ENCODE data around the gene SMIM41. TPM values are rescaled to one million over a fixed set of nuclear protein-coding genes. Genes with fewer than 3 reads are reported as not detected.

SMIM41 gene
- total RNA-seq, 1 donor from 2014 or later = 4.3 TPM

DNA sequence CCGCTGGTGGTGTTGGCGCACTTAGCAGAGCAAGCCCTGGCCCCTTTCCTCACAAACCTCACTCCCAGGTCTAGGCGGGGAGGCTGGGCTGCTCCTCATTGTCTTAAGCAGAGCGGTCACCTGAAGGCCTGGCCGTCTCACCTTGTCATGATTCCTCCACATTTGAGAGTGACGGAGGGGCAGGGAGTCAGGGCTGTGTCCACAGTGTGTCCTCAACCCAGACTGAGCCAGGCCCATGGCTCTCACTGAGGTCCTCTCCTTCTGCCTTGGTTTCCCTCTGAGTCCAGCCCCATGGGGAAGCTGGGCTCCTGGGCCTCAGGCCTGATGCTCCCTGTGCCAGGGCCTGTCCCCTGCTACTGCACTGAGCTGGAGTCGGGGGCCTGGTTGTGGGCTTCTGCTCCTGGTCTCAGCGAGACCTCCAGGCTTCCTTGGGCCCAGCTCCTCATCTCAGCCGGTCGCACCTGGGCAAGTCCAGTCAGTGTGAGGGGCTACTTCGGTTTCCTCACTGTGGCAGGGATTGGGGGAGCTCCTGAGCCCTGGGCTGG lies 67.4 kb downstream of the SMIM41 start:
- no peak for ATAC-seq
- peaks cover 52% of the 10 kb centered on the region for H3K4me1 ChIP-seq

DNA sequence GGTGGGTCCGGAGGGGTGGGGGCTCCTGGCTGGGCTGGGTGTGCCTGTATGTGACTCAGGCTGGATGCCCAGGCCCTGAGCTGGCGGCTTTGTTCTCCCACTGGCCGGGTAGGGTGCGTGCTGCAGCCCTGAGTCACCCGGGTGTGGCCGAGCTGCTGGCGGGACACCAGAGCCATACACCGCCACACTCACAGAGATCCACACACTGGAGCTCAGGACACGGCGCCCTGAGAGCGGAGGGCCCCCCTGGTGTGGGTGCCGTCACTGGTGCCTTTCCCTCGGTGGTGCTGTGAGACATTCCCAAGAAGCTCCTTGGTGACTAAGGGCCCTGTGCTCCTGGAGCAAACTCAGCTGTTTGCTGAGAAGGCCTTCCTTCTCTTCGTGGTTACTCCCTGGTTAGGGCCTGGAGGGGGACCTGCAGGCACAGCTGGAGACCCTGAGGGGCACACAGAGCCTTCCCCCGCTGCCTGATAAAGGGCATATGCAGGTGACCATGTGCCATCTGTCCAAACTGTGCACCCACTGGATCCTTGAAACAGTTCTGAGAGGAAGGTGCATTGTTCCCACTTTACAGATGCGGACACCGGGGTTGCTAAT lies 68.0 kb downstream of the SMIM41 start:
- peak; percentile 95 for DNase-seq
- H3K9me3 ChIP-seq = no peaks in the 10 kb centered on the region
- ATAC-seq = peak; percentile 84 to 87
- H3K36me3 ChIP-seq = no peaks in the 10 kb centered on the region
- H3K27ac ChIP-seq = peak overlapping the region; percentile 92
- H3K4me3 ChIP-seq = no peak overlapping the region
- intact Hi-C loops (cut with DNase I) = no loop called here
- H3K27me3 ChIP-seq (ENCODE audit: low read depth) = no peaks in the 10 kb centered on the region
- TF ChIP-seq, protein P1, sequence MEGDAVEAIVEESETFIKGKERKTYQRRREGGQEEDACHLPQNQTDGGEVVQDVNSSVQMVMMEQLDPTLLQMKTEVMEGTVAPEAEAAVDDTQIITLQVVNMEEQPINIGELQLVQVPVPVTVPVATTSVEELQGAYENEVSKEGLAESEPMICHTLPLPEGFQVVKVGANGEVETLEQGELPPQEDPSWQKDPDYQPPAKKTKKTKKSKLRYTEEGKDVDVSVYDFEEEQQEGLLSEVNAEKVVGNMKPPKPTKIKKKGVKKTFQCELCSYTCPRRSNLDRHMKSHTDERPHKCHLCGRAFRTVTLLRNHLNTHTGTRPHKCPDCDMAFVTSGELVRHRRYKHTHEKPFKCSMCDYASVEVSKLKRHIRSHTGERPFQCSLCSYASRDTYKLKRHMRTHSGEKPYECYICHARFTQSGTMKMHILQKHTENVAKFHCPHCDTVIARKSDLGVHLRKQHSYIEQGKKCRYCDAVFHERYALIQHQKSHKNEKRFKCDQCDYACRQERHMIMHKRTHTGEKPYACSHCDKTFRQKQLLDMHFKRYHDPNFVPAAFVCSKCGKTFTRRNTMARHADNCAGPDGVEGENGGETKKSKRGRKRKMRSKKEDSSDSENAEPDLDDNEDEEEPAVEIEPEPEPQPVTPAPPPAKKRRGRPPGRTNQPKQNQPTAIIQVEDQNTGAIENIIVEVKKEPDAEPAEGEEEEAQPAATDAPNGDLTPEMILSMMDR (IDR thresholded peaks at IDR 0.05) = no peak
- peaks cover 58% of the 10 kb centered on the region for H3K4me1 ChIP-seq

More for the DNA sequence above, 67.4 kb downstream of the SMIM41 start:
- TF ChIP-seq, protein P1 (IDR thresholded peaks at IDR 0.05) = no peak
- Histone ChIP-seq H3K36me3 (no peaks in the 10 kb centered on the region), H3K4me3 (no peak overlapping the region), H3K27me3 (ENCODE audit: low read depth) (no peaks in the 10 kb centered on the region), H3K27ac (peak overlapping the region; percentile 92), H3K9me3 (no peaks in the 10 kb centered on the region)
- no peak for DNase-seq
- intact Hi-C loops (cut with DNase I) = no loop called here

DNA sequence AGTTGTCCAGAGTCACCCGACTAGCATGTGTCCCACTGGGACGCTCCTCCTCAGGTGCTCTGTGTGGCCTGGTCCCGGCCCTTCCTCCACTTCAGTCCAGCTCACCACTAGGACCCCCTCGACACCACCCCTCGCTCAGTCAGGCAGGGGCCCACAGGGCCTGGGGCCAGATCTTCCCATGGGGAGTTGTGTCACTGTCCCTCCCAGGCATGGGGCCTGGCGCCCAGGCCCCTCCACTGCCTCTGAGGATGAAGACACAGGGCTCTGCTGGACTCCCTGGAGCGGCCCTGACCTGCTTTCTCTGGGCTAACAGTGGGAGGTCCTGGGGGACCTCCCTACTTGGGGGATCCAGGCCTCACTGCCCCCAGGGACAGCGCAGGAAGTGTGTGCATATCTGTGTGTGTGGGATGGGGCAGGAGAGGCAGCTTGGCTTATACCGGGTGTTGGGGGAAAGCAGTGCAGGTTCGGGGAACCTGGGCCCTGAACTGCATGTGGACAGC lies 68.5 kb downstream of the SMIM41 start:
- H3K4me3 ChIP-seq = no peak overlapping the region
- no peaks in the 10 kb centered on the region for H3K27me3 ChIP-seq (ENCODE audit: low read depth)
- ATAC-seq (no peak), DNase-seq (no peak)
- H3K36me3 ChIP-seq = no peaks in the 10 kb centered on the region
- H3K9me3 ChIP-seq = no peaks in the 10 kb centered on the region
- intact Hi-C loops (cut with DNase I) = no loop called here
- TF ChIP-seq, protein P1 (IDR thresholded peaks at IDR 0.05) = no peak
- peak overlapping the region; percentile 92 for H3K27ac ChIP-seq
- H3K4me1 ChIP-seq = peaks cover 62% of the 10 kb centered on the region

DNA sequence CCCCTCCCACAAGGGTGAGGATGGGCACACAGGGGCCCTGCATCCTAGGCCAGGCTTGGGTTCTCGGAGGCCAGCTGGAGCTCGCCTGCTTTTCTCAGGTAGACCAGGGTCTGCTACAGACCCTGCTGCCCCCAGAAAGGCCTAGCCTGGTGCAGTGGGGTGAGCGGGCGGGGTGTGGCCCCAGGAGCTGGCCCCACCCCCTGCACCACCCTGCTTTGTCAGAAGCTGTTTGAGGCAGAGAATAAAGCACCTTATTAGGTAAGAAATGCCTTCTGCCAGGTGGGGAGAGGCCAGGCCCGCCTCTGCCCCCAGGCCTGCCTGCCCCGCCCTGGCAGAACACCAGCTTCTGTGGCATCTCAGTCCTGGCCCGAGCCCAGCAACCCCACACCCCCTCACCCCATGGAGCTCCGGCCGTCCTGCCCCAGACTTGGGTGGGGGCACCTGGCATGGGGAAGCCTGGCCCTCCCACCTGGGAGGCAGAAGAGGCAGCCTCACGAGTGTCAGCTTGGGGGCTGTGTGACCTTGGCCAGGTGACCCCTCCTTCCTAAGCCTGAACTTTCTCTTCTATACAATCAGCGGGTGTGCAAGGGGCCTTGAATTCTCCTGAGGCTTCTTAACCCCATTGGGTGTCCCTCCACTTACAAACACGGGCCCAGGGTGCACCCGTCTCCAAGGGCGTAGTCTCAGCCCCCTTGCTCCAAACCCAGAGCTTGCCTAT lies 69.1 kb downstream of the SMIM41 start:
- Histone ChIP-seq H3K4me3 (no peak overlapping the region), H3K36me3 (no peaks in the 10 kb centered on the region), H3K27ac (peak overlapping the region; percentile 92), H3K4me1 (peaks cover 62% of the 10 kb centered on the region), H3K27me3 (ENCODE audit: low read depth) (no peaks in the 10 kb centered on the region), H3K9me3 (no peaks in the 10 kb centered on the region)
- DNase-seq = peak; percentile 87
- TF ChIP-seq, protein P1 (IDR thresholded peaks at IDR 0.05) = no peak
- ATAC-seq = peak; percentile 71 to 72
- intact Hi-C loops (cut with DNase I) = no loop called here

DNA sequence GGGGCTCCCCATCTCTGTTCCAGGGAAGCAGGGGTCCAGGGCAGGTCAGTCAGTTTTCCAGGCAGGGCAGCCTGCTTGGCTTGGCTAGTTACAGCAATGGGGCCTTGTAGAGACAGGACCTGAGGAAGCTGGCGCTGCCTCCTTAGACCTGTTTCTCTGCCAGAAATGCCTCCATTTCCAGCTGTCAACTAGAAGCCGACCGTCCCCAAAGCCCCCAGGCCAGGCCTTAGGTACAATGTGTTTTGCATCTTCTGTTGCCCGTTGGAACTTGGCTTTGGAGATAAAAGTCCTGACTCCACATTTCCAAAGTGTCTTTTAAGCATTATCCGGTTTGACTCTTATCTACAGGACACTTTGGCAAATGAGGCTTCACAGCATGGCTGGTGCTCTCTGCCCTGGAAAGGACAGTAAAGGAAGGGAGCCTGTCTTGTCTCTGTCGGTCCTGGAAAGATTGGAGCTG lies 69.7 kb downstream of the SMIM41 start:
- Histone ChIP-seq H3K27ac (peak overlapping the region; percentile 92), H3K4me1 (peaks cover 59% of the 10 kb centered on the region)
- intact Hi-C loops (cut with DNase I) = no loop called here

More for the DNA sequence above, 69.7 kb downstream of the SMIM41 start:
- Histone ChIP-seq H3K9me3 (no peaks in the 10 kb centered on the region), H3K4me3 (no peak overlapping the region), H3K36me3 (no peaks in the 10 kb centered on the region), H3K27me3 (ENCODE audit: low read depth) (no peaks in the 10 kb centered on the region)
- DNase-seq (no peak), ATAC-seq (no peak)
- TF ChIP-seq, protein P1 (IDR thresholded peaks at IDR 0.05) = no peak

Measured in lower lobe of right lung (tissue), 2 donors.